ENCODE measurements around the gene STXBP1. TPM values are rescaled to one million over a fixed set of nuclear protein-coding genes. Genes with fewer than 3 reads are reported as not detected.

The STXBP1 gene
- total and polyA plus RNA-seq, 2 of the 8 experiments (the other 6 are each of a cell fraction or from before 2014, with no cell fraction given), result 11.5 to 60.9 TPM

GRCh38 chr9:127570533-127571111, 41.5 kb upstream of the STXBP1 start:
- H3K79me2 ChIP-seq (ENCODE audit: control insufficient read depth in 1 of 2, insufficient read depth in 2 of 2, low read length in 2 of 2), result peaks cover 0 to 20% of the 10 kb centered on the region in 2 experiments; a peak in 2 of 4 replicates
- 0 out of 2 replicates have a peak overlapping the region, but pooled peaks have one; percentile 57 for H2AK5ac ChIP-seq (ENCODE audit: low read depth, low read length)
- H3K9ac ChIP-seq (replicated peaks in 1 of 4; ENCODE audit: extremely low read depth in 1 of 4, low read depth in 3 of 4, low read length in 3 of 4), result no peak overlapping the region
- no peak overlapping the region for H3K18ac ChIP-seq (ENCODE audit: extremely low read depth, low read length)
- 97% methylated on average over 3 of the region's 3 CpGs; no CpG with 5 or more reads in 1 of the 2 experiments for WGBS, 2 experiments (ENCODE audit: extremely low coverage in 1 of 2, insufficient coverage in 1 of 2, insufficient read length in 1 of 2, insufficient replicate concordance in 2 of 2, low coverage in 1 of 2, low lambda C conversion rate in 2 of 2, missing lambda C conversion rate in 1 of 2)
- TF ChIP-seq ZNF274 (IDR thresholded peaks at IDR 0.05; ENCODE audit: borderline replicate concordance, extremely low read depth, low read length), result no peak
- no peak for TF ChIP-seq NANOG (IDR thresholded peaks at IDR 0.05; ENCODE audit: insufficient read depth, low read depth, low read length, poor library complexity, severe bottlenecking)
- TF ChIP-seq GTF2F1 (IDR thresholded peaks at IDR 0.05; ENCODE audit: borderline replicate concordance, low read depth, low read length), result no peak
- H4K5ac ChIP-seq (ENCODE audit: insufficient read length, low read depth, low read length), result no peak overlapping the region
- CTCF ChIA-PET (ENCODE audit: partially characterized antibody), result interaction anchor here (1.3 to 1.7 kb wide), 3 partner anchors 8 to 66 kb away, joined by 3 to 5 read pairs (median 5); no protein-coding TSS in a partner anchor
- H3K27ac ChIP-seq (ENCODE audit: low read depth, low read length), result no peak overlapping the region
- H2BK12ac ChIP-seq (ENCODE audit: low read depth, low read length), result no peak overlapping the region
- H3K27me3 ChIP-seq (replicated peaks in 1 of 4; ENCODE audit: control insufficient read depth in 3 of 4, extremely low read depth in 1 of 4, insufficient read depth in 3 of 4, low read length in 3 of 4), result peaks cover 0 to 5% (median 2%) of the 10 kb centered on the region in 4 experiments; a peak in 3 of 7 replicates
- no peak overlapping the region for H4K91ac ChIP-seq (replicated peaks; ENCODE audit: insufficient read length, low read length)
- no peak overlapping the region for H2BK120ac ChIP-seq (replicated peaks; ENCODE audit: low read depth, low read length)
- H3K4me3 ChIP-seq (ENCODE audit: extremely low read depth in 1 of 4, insufficient read depth in 2 of 4, low read depth in 3 of 4, low read length in 4 of 4), result no peak overlapping the region
- POLR2A ChIA-PET (ENCODE audit: partially characterized antibody), result interaction anchor here (1.9 kb wide), 1 partner anchor 119 kb away, joined by 6 read pairs; the partner anchor contains the start of genes LRSAM1 and RPL12
- H3K56ac ChIP-seq (replicated peaks; ENCODE audit: insufficient read length, low read depth, low read length), result no peak overlapping the region
- no peak overlapping the region for H2BK20ac ChIP-seq (ENCODE audit: low read length)
- peaks cover 2% of the 10 kb centered on the region; the same call in 1 of the 2 replicates for H3K79me1 ChIP-seq (ENCODE audit: low read depth, low read length)
- no peaks in the 10 kb centered on the region for H3K9me3 ChIP-seq (ENCODE audit: insufficient read depth in 2 of 2, low read depth in 1 of 2, low read length in 1 of 2)
- H2BK15ac ChIP-seq (ENCODE audit: low read length), result peak overlapping the region; percentile 34; the same call in 1 of the 2 replicates
- peaks cover 0 to 4% of the 10 kb centered on the region in 2 experiments for H4K20me1 ChIP-seq (replicated peaks in 1 of 2; ENCODE audit: control insufficient read depth in 1 of 2, insufficient read depth in 2 of 2, low read length in 2 of 2)
- no peak overlapping the region for H3K4ac ChIP-seq (replicated peaks; ENCODE audit: insufficient read length, low read depth, low read length)
- H2AFZ ChIP-seq (ENCODE audit: low read length), result no peak overlapping the region
- H2BK5ac ChIP-seq (ENCODE audit: low read depth, low read length), result no peak overlapping the region
- no peaks in the 10 kb centered on the region for H3K36me3 ChIP-seq (ENCODE audit: control insufficient read depth in 2 of 4, insufficient read depth in 4 of 4, low read length in 3 of 4)
- no peak overlapping the region for H3K23ac ChIP-seq (ENCODE audit: insufficient read length)
- no peak overlapping the region for H3K14ac ChIP-seq (ENCODE audit: insufficient read length)
- peaks cover 15% of the 10 kb centered on the region; the same call in 1 of the 2 replicates for H3K23me2 ChIP-seq (ENCODE audit: low read depth, low read length)
- H3K4me1 ChIP-seq (replicated peaks in 1 of 4; ENCODE audit: control insufficient read depth in 3 of 4, insufficient read depth in 4 of 4, low read length in 3 of 4), result peaks cover 0 to 16% (median 15%) of the 10 kb centered on the region in 4 experiments; a peak in 6 of 7 replicates
- DNase-seq (ENCODE audit: low read depth in 1 of 2, low spot score in 2 of 2) (no peak), FAIRE-seq (no peak)
- H4K8ac ChIP-seq (ENCODE audit: extremely low read depth, insufficient read depth, low read length), result no peak overlapping the region
- no peak overlapping the region for H3K4me2 ChIP-seq (ENCODE audit: insufficient read depth in 1 of 2, low read depth in 2 of 2, low read length in 2 of 2)
